Gastroesophageal sphincter (tissue), 4 donors: Measurements from ENCODE around the gene CNPY4. TPM values are rescaled to one million over a fixed set of nuclear protein-coding genes. Genes with fewer than 3 reads are reported as not detected.
"Not testable (repeated sequence)": the region's sequence is repeated elsewhere in the genome, so short reads cannot be mapped to it uniquely, and the experiment has no call there.

Experiments used
- ATAC-seq: fragments of 150-250 bp; one replicate; pipeline ENCODE4 v1.9.1; 2016; ENCODE audit warnings: mild to moderate bottlenecking, moderate library complexity
- H3K27ac ChIP-seq, 4 donors: fragments of 200-600 bp; sonication (generic) in 3 of 4; 1 replicate in 3 of 4; 2 replicates in 1 of 4; pipeline ENCODE4 v1.5.1; 2016 to 2019
- H3K27me3 ChIP-seq: fragments of 200-600 bp; sonication (generic); one replicate; pipeline ENCODE4 v1.5.1; 2019
- H3K36me3 ChIP-seq, 2 donors: fragments of 200-600 bp; sonication (generic); one replicate each; pipeline ENCODE4 v1.5.1; 2019; ENCODE audit warnings: control low read depth in 1 of 2
- H3K4me1 ChIP-seq, 3 donors: fragments of 200-600 bp; sonication (generic); 1 replicate in 2 of 3; 2 replicates in 1 of 3; pipeline ENCODE4 v1.5.1; 2016 to 2019; ENCODE audit warnings: control low read depth in 2 of 3
- H3K4me3 ChIP-seq, 2 donors: fragments of 200-600 bp; sonication (generic); one replicate each; pipeline ENCODE4 v1.5.1; 2019; ENCODE audit warnings: mild to moderate bottlenecking in 1 of 2, moderate library complexity in 1 of 2
- H3K9me3 ChIP-seq, 3 donors: fragments of 200-600 bp; sonication (generic); one replicate each; pipeline ENCODE4 v1.5.1; 2017 to 2019; ENCODE audit warnings: control low read depth in 2 of 3
- CTCF ChIP-seq, 4 experiments: fragments of 200-600 bp in 2 of 4; fragments of 450-650 bp in 2 of 4; sonication (generic) in 1 of 4; IDR thresholded peaks; one replicate each; pipeline ENCODE4 v1.5.1; 2017 to 2019; ENCODE audit warnings: antibody characterized with exemption in 4 of 4, mild to moderate bottlenecking in 2 of 4, moderate library complexity in 2 of 4
- EP300 ChIP-seq: sonication (generic); formaldehyde crosslinking; IDR thresholded peaks from one replicate; pipeline ENCODE4 v1.6.1; 2017; ENCODE audit warnings: antibody characterized with exemption, mild to moderate bottlenecking
- POLR2A ChIP-seq, 2 donors: fragments of 450-650 bp; IDR thresholded peaks; one replicate each; pipeline ENCODE4 v1.6.1; 2017; ENCODE audit warnings: antibody characterized with exemption in 2 of 2, mild to moderate bottlenecking in 2 of 2, moderate library complexity in 1 of 2
- POLR2AphosphoS5 ChIP-seq: sonication (generic); formaldehyde crosslinking; IDR thresholded peaks from one replicate; pipeline ENCODE4 v1.6.1; 2017; ENCODE audit warnings: antibody characterized with exemption
- WGBS, 2 donors: methylation state at CpG; one replicate each; pipeline ENCODE4 v1.1.5; 2018; ENCODE audit warnings: low coverage in 1 of 2; 5-methylcytosine and 5-hydroxymethylcytosine counted together
- total RNA-seq, 4 donors: library from RNA; depleted of rRNA; stranded (reverse); fragments of >200 nt; gene quantifications; one replicate each; pipeline ENCODE4 v1.1.0, GENCODE V29; 2016

The CNPY4 gene
- total RNA-seq, 4 donors from 2014 or later = 13.0 to 21.0 (median 14.8) TPM

DNA sequence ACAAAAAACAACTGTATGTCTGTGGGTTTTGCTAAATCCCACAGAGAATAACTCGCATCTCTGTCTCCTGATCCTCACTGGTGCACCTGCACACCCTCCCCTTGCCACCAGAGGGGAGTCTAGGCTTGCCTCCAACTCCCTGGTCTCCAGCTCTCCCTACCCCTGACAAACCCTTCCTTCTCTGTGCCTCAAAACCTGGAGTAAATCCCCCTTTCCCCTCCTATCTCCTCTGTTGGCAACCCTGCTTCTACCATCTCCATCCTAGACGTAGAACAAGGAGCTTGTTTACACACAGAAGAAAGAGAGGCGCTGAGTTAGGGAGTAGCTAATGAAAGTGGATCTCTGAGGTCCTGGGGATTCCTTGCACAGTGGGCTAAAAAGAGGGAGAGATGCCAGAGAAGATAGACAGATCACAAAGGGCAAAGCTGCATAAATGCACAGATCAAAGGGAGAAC lies 13.3 kb downstream of the CNPY4 start:
- Histone ChIP-seq H3K4me1 (peaks cover 0 to 22% (median 7%) of the 10 kb centered on the region in 3 donors), H3K36me3 (no peaks in the 10 kb centered on the region), H3K27me3 (no peaks in the 10 kb centered on the region), H3K9me3 (no peaks in the 10 kb centered on the region), H3K4me3 (no peak overlapping the region), H3K27ac (no peak overlapping the region)
- 20 to 30% methylated on average over 1 to 2 of the region's 3 CpGs for WGBS, 2 donors
- TF ChIP-seq CTCF (IDR thresholded peaks at IDR 0.05) (peak; percentile 58 to 82 (median 70)), EP300 (no peak)
- peak; percentile 60 for ATAC-seq

DNA sequence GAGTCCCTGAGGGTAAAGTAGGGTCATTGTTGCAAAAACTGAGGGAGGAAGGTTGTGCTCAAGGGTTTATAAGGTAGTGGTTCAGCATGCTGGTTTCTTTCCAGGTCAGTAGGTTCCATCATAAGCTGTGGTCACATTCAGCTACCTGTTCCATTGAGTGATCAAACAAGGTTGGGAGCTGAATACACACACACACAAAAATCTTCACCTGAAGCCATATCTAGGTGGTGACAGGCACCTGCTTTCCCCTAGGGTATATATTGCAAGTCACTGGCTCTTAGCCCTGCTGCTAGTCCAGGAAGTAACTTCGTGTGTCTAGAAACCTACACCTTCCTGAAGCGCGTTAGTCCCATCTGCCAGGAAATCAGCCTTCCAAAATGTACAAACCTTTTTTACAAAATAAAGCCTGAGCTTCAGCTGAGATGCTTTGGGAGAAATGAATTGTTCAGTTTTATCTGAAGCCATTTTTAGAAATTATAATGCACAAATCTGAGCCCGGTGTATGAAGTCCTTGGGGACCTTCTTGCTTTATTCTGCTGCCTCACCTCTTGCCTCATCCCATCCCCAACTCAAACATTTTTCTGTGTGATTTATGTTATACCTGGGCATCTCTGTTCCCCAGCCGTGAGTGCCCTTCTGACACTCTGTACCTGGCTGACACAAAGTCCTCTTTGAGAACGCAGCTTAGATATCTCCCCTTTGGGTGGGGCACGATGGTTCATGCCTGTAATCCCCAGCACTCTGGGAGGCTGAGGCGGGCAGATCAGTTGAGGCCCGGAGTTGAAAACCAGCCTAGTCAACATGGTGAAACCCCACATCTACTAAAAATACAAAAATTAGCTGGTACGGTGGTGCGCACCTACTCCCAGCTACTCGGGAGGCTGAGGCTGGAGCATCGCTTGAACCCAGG lies 18.7 kb downstream of the CNPY4 start:
- H3K9me3 ChIP-seq = no peaks in the 10 kb centered on the region
- H3K4me1 ChIP-seq = no peaks in the 10 kb centered on the region
- 72 to 77% methylated on average over 5 to 7 of the region's 13 CpGs for WGBS, 2 donors
- H3K4me3 ChIP-seq = no peak overlapping the region
- H3K27me3 ChIP-seq = peaks cover 4% of the 10 kb centered on the region
- no peaks in the 10 kb centered on the region for H3K36me3 ChIP-seq
- no peak for ATAC-seq
- H3K27ac ChIP-seq = no peak overlapping the region
- no peak for TF ChIP-seq CTCF (IDR thresholded peaks at IDR 0.05)
- no peak for TF ChIP-seq EP300
- TF ChIP-seq POLR2A (IDR thresholded peaks at IDR 0.05) = no peak
- TF ChIP-seq POLR2AphosphoS5 = no peak

- Histone ChIP-seq H3K36me3 (no peaks in the 10 kb centered on the region), H3K27ac (no peak overlapping the region), H3K9me3 (no peaks in the 10 kb centered on the region), H3K4me3 (no peak overlapping the region), H3K27me3 (peaks cover 4% of the 10 kb centered on the region), H3K4me1 (no peaks in the 10 kb centered on the region)
- ATAC-seq = no peak
- 63 to 86% methylated on average over 1 to 2 of the region's 3 CpGs for WGBS, 2 donors
- TF ChIP-seq CTCF (IDR thresholded peaks at IDR 0.05) = no peak
- no peak for TF ChIP-seq EP300
- no peak for TF ChIP-seq POLR2A (IDR thresholded peaks at IDR 0.05)
- TF ChIP-seq POLR2AphosphoS5 = no peak
Observed at GRCh38 chr7:100141555-100141949, 22.1 kb downstream of the CNPY4 start.

- Histone ChIP-seq H3K27ac (no peak overlapping the region), H3K27me3 (peaks cover 4% of the 10 kb centered on the region), H3K4me1 (no peaks in the 10 kb centered on the region), H3K36me3 (no peaks in the 10 kb centered on the region), H3K4me3 (no peak overlapping the region), H3K9me3 (no peaks in the 10 kb centered on the region)
- ATAC-seq = no peak
- 80 to 89% methylated on average over 2 to 3 of the region's 3 CpGs for WGBS, 2 donors
- TF ChIP-seq EP300 (no peak), CTCF (IDR thresholded peaks at IDR 0.05) (no peak), POLR2AphosphoS5 (no peak), POLR2A (IDR thresholded peaks at IDR 0.05) (no peak)
Observed at GRCh38 chr7:100142461-100142860, 23.0 kb downstream of the CNPY4 start.

DNA sequence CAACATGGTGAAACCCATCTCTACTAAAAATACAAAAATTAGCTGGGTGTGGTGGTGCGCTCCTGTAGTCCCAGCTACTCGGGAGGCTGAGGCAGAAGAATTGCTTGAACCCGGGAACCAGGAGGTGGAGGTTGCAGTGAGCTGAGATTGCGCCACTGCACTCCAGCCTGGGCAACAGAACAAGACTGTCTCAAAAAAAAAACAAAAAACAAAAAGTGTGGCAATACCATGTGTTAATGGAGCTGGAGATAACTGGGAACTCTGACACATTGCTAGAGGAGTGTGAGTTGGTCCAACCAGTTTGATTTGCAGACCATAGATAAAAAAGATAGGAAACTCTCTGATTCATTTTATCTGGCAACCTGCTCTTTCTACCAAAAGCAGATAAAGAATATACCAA lies 26.9 kb downstream of the CNPY4 start:
- not testable (repeated sequence) for ATAC-seq, H3K36me3 ChIP-seq, H3K9me3 ChIP-seq, H3K27me3 ChIP-seq, H3K27ac ChIP-seq, H3K4me3 ChIP-seq
- WGBS, 2 donors = 100% methylated on average over 2 of the region's 4 CpGs; no CpG with 5 or more reads in 1 of the 2 donors
- H3K4me1 ChIP-seq = peaks cover 0 to 25% (median 5%) of the 10 kb centered on the region in 3 donors
